HL-60 (cell line): ENCODE data around the gene GSTO1.

Experiments
- DNase-seq, 2 experiments: peaks; one replicate each; pipeline ENCODE4 v3.0.0-alpha.2; 2010 to 2020; ENCODE audit warnings: low read depth in 1 of 2, low spot score in 1 of 2
- H3K27ac ChIP-seq: fragments of 250-450 bp; sonication (Bioruptor Pico); replicated peaks from 2 replicates; pipeline ENCODE4 v1.5.1; 2020; ENCODE audit warnings: mild to moderate bottlenecking, moderate library complexity
- H3K27me3 ChIP-seq: fragments of 250-450 bp; sonication (Bioruptor Pico); 2 replicates; pipeline ENCODE4 v1.5.1; 2021; ENCODE audit warnings: mild to moderate bottlenecking, moderate library complexity; ENCODE audit not compliant: insufficient read depth, poor library complexity, severe bottlenecking
- H3K4me3 ChIP-seq: replicated peaks from 2 replicates; pipeline ENCODE4 v1.5.1; 2011; ENCODE audit warnings: mild to moderate bottlenecking, control low read depth, low read length; ENCODE audit not compliant: insufficient read depth
- GABPA ChIP-seq: IDR thresholded peaks from 2 replicates; pipeline ENCODE4 v1.6.1; 2012; ENCODE audit warnings: low read depth
- POLR2AphosphoS5 ChIP-seq: IDR thresholded peaks from 2 replicates; pipeline ENCODE4 v1.6.1; 2012; ENCODE audit warnings: low read depth
- SPI1 ChIP-seq: IDR thresholded peaks from 2 replicates; pipeline ENCODE4 v1.6.1; 2012; ENCODE audit warnings: low read depth, mild to moderate bottlenecking, borderline replicate concordance
- TF ChIP-seq, protein P1 (sequence below): IDR thresholded peaks from one replicate; pipeline ENCODE4 v1.5.1; 2011; ENCODE audit warnings: low read length, control low read depth, inconsistent platforms; ENCODE audit not compliant: insufficient read depth
- TF ChIP-seq, protein P2 (sequence below): IDR thresholded peaks from 2 replicates; pipeline ENCODE4 v1.6.1; 2012; ENCODE audit warnings: low read depth; ENCODE audit not compliant: insufficient replicate concordance

The GSTO1 gene

GRCh38 chr10:104268713-104269645 lies 14.3 kb downstream of the GSTO1 start, which contains the start of gene GSTO2:
TSS of gene GSTO2 (plus strand) at chr10:104269184. CDS start at chr10:104274916, 5,732 bp downstream.
- H3K27ac ChIP-seq = peak within 1 kb of the TSS; percentile 78
- H3K27me3 ChIP-seq = no peaks in the 10 kb centered on the region
- DNase-seq = peak; percentile 96 to 100
- TF ChIP-seq POLR2AphosphoS5 (peak; percentile 73), SPI1 (peak; percentile 71; the same call in 1 of the 2 replicates), GABPA (peak; percentile 84)
- TF ChIP-seq, protein P1, sequence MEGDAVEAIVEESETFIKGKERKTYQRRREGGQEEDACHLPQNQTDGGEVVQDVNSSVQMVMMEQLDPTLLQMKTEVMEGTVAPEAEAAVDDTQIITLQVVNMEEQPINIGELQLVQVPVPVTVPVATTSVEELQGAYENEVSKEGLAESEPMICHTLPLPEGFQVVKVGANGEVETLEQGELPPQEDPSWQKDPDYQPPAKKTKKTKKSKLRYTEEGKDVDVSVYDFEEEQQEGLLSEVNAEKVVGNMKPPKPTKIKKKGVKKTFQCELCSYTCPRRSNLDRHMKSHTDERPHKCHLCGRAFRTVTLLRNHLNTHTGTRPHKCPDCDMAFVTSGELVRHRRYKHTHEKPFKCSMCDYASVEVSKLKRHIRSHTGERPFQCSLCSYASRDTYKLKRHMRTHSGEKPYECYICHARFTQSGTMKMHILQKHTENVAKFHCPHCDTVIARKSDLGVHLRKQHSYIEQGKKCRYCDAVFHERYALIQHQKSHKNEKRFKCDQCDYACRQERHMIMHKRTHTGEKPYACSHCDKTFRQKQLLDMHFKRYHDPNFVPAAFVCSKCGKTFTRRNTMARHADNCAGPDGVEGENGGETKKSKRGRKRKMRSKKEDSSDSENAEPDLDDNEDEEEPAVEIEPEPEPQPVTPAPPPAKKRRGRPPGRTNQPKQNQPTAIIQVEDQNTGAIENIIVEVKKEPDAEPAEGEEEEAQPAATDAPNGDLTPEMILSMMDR = no peak
- TF ChIP-seq, protein P2, sequence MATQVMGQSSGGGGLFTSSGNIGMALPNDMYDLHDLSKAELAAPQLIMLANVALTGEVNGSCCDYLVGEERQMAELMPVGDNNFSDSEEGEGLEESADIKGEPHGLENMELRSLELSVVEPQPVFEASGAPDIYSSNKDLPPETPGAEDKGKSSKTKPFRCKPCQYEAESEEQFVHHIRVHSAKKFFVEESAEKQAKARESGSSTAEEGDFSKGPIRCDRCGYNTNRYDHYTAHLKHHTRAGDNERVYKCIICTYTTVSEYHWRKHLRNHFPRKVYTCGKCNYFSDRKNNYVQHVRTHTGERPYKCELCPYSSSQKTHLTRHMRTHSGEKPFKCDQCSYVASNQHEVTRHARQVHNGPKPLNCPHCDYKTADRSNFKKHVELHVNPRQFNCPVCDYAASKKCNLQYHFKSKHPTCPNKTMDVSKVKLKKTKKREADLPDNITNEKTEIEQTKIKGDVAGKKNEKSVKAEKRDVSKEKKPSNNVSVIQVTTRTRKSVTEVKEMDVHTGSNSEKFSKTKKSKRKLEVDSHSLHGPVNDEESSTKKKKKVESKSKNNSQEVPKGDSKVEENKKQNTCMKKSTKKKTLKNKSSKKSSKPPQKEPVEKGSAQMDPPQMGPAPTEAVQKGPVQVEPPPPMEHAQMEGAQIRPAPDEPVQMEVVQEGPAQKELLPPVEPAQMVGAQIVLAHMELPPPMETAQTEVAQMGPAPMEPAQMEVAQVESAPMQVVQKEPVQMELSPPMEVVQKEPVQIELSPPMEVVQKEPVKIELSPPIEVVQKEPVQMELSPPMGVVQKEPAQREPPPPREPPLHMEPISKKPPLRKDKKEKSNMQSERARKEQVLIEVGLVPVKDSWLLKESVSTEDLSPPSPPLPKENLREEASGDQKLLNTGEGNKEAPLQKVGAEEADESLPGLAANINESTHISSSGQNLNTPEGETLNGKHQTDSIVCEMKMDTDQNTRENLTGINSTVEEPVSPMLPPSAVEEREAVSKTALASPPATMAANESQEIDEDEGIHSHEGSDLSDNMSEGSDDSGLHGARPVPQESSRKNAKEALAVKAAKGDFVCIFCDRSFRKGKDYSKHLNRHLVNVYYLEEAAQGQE = peak; percentile 54
- peak within 1 kb of the TSS; percentile 89 for H3K4me3 ChIP-seq

GRCh38 chr10:104273286-104273685 lies 18.6 kb downstream of the GSTO1 start:
- no peak for DNase-seq
- H3K27ac ChIP-seq = no peak overlapping the region

GRCh38 chr10:104273899-104274575 lies 19.3 kb downstream of the GSTO1 start:
- Histone ChIP-seq H3K4me3 (no peak overlapping the region), H3K27me3 (no peaks in the 10 kb centered on the region), H3K27ac (no peak overlapping the region)
- TF ChIP-seq, protein P1 = no peak
- TF ChIP-seq, protein P2 = no peak
- TF ChIP-seq GABPA (no peak), POLR2AphosphoS5 (no peak), SPI1 (no peak)
- no peak for DNase-seq

More at GRCh38 chr10:104273286-104273685, 18.6 kb downstream of the GSTO1 start:
- Histone ChIP-seq H3K4me3 (no peak overlapping the region), H3K27me3 (no peaks in the 10 kb centered on the region)
- TF ChIP-seq, protein P1 = no peak
- TF ChIP-seq, protein P2 = no peak
- no peak for TF ChIP-seq SPI1
- TF ChIP-seq POLR2AphosphoS5 = no peak
- TF ChIP-seq GABPA = no peak
